Panc1 (cell line): ENCODE data around the gene TET3. TPM values are rescaled to one million over a fixed set of nuclear protein-coding genes. Genes with fewer than 3 reads are reported as not detected.
A peak's percentile ranks its signal among the peaks of the same experiment; 100 is the strongest.

Experiments
- ATAC-seq: fragments of 200-7000 bp; cut with Tn5 transposase; 2 replicates; pipeline ENCODE4 v1.9.1; 2020; ENCODE audit warnings: mild to moderate bottlenecking, moderate library complexity
- BruUV-seq: library from RNA; stranded (reverse); fragments of 400-500 nt; replicated peaks from 2 replicates; lab custom pipeline; 2021; lab: Mats Ljungman, UMichigan
- CTCF ChIA-PET: fragments of 300-600 bp; sonication (Branson Sonifier 250); formaldehyde crosslinking; loops from one replicate; lab custom pipeline; 2022; ENCODE audit warnings: antibody characterized with exemption; lab: Charles Lee
- POLR2A ChIA-PET: fragments of 300-600 bp; sonication (Branson Sonifier 250); formaldehyde crosslinking; loops from one replicate; lab custom pipeline; 2022; ENCODE audit warnings: antibody characterized with exemption; lab: Charles Lee
- DNase-seq: peaks from one replicate; pipeline ENCODE4 v3.0.0-alpha.2; 2010; ENCODE audit warnings: low read depth, low spot score
- H3K27ac ChIP-seq: 2 replicates; pipeline ENCODE4 v1.5.1; 2011; ENCODE audit warnings: mild to moderate bottlenecking, low read length, inconsistent platforms
- H3K27me3 ChIP-seq: fragments of 200-500 bp; sonication (Bioruptor generic); 2 replicates; pipeline ENCODE4 v1.6.0; 2014; ENCODE audit warnings: low read length, inconsistent platforms; ENCODE audit not compliant: control insufficient read depth, insufficient read depth
- H3K36me3 ChIP-seq: fragments of 200-500 bp; sonication (Bioruptor generic); 2 replicates; pipeline ENCODE4 v1.5.1; 2014; ENCODE audit warnings: inconsistent platforms, mild to moderate bottlenecking, low read length, moderate library complexity; ENCODE audit not compliant: control insufficient read depth, insufficient read depth
- H3K4me1 ChIP-seq: 2 replicates; pipeline ENCODE4 v1.5.1; 2011; ENCODE audit warnings: inconsistent platforms, mild to moderate bottlenecking, low read length, moderate library complexity; ENCODE audit not compliant: control insufficient read depth, insufficient read depth
- H3K4me3 ChIP-seq, 2 experiments: 2 replicates each; pipeline ENCODE4 v1.5.1; 2011 to 2012; ENCODE audit warnings: low read depth in 2 of 2, low read length in 2 of 2, mild to moderate bottlenecking in 2 of 2, inconsistent platforms in 1 of 2, moderate library complexity in 1 of 2
- H3K9me3 ChIP-seq: fragments of 200-500 bp; sonication (Bioruptor generic); 2 replicates; pipeline ENCODE4 v1.5.1; 2014; ENCODE audit warnings: low read depth, mild to moderate bottlenecking, inconsistent platforms, low read length, moderate library complexity; ENCODE audit not compliant: control insufficient read depth, insufficient read depth
- CTCF ChIP-seq: fragments of 450-650 bp; IDR thresholded peaks from 2 replicates; pipeline ENCODE4 v1.5.1; 2017; ENCODE audit warnings: mild to moderate bottlenecking
- POLR2AphosphoS5 ChIP-seq: IDR thresholded peaks from 2 replicates; pipeline ENCODE4 v1.6.1; 2012; ENCODE audit warnings: mild to moderate bottlenecking, low read depth, low read length, moderate library complexity
- REST ChIP-seq, 2 experiments: IDR thresholded peaks; 2 replicates each; pipeline ENCODE4 v1.6.1; 2011 to 2012; ENCODE audit warnings: low read depth in 2 of 2, control low read depth in 1 of 2, low read length in 1 of 2, mild to moderate bottlenecking in 1 of 2, moderate library complexity in 1 of 2; ENCODE audit not compliant: insufficient read depth in 1 of 2
- SIN3A ChIP-seq: IDR thresholded peaks from 2 replicates; pipeline ENCODE4 v1.6.1; 2012; ENCODE audit warnings: low read depth, mild to moderate bottlenecking, low read length, moderate library complexity, borderline replicate concordance; ENCODE audit not compliant: insufficient read depth
- TCF7L2 ChIP-seq: IDR thresholded peaks from 2 replicates; pipeline ENCODE4 v1.6.1; 2011; ENCODE audit warnings: mild to moderate bottlenecking, low read depth, low read length, inconsistent platforms
- in situ Hi-C: cut with HindIII; loops from 2 replicates; pipeline ENCODE4 v1.10.0; 2016; ENCODE audit warnings: low sequenced_read_pairs, low pct_unique_long_range_greater_than_20kb
- intact Hi-C: fragments of 100-400 bp; cut with micrococcal nuclease; formaldehyde crosslinking; loops from one replicate; pipeline ENCODE4 v1.10.0; 2022; ENCODE audit not compliant: unreplicated experiment
- total RNA-seq: library from RNA; stranded (reverse); gene quantifications from one replicate; pipeline ENCODE4 v1.2.1, GENCODE V29; 2021; ENCODE audit not compliant: unreplicated experiment

Gene TET3
- total RNA-seq, 1 experiment from 2014 or later, result 13.1 TPM

GRCh38 chr2:73999881-74000597 lies 15.3 kb downstream of the TET3 start:
- TF ChIP-seq SIN3A (no peak), POLR2AphosphoS5 (no peak), REST (IDR thresholded peaks at IDR 0.05; ENCODE audit: insufficient read depth in 1 of 2, low read depth in 2 of 2, low read length in 1 of 2) (no peak), CTCF (no peak), TCF7L2 (no peak)
- Histone ChIP-seq H3K4me3 (no peak overlapping the region), H3K9me3 (no peaks in the 10 kb centered on the region), H3K36me3 (no peaks in the 10 kb centered on the region), H3K27ac (0 out of 2 replicates have a peak overlapping the region, but pooled peaks have one; percentile 12), H3K4me1 (peaks cover 27% of the 10 kb centered on the region), H3K27me3 (no peaks in the 10 kb centered on the region)
- POLR2A ChIA-PET, result no interaction called here
- DNase-seq (no peak), ATAC-seq (no peak)
- no TSS peak for BruUV-seq
- intact Hi-C loops (loop anchor here (10.0 kb wide), 1 partner anchor 135 kb away; no protein-coding TSS in a partner anchor), in situ Hi-C loops (no loop called here)
- CTCF ChIA-PET, result no interaction called here

GRCh38 chr2:74000666-74001065 lies 16.0 kb downstream of the TET3 start:
- H3K27ac ChIP-seq, result no peak overlapping the region
- in situ Hi-C loops, result no loop called here
- CTCF ChIA-PET, result interaction anchor here (1.3 kb wide), 1 partner anchor 14 kb away, joined by 3 read pairs; no protein-coding TSS in a partner anchor
- intact Hi-C loops, result loop anchor here (10.0 kb wide), 1 partner anchor 134 kb away; no protein-coding TSS in a partner anchor
- TF ChIP-seq POLR2AphosphoS5 (no peak), REST (IDR thresholded peaks at IDR 0.05; ENCODE audit: insufficient read depth in 1 of 2, low read depth in 2 of 2, low read length in 1 of 2) (no peak), TCF7L2 (no peak), CTCF (no peak), SIN3A (no peak)
- no peaks in the 10 kb centered on the region for H3K36me3 ChIP-seq
- no peak overlapping the region for H3K4me3 ChIP-seq
- H3K4me1 ChIP-seq, result peaks cover 27% of the 10 kb centered on the region
- POLR2A ChIA-PET, result no interaction called here
- ATAC-seq (no peak), DNase-seq (no peak)
- no peaks in the 10 kb centered on the region for H3K9me3 ChIP-seq
- no peaks in the 10 kb centered on the region for H3K27me3 ChIP-seq
- no TSS peak for BruUV-seq
